Cardiac muscle cell (in vitro differentiated cells and primary cell): Measurements from ENCODE around the gene SFT2D2. TPM values are rescaled to one million over a fixed set of nuclear protein-coding genes. Genes with fewer than 3 reads are reported as not detected.
"Not testable (repeated sequence)": the region's sequence is repeated elsewhere in the genome, so short reads cannot be mapped to it uniquely, and the experiment has no call there.

Source experiments
- DNase-seq, 2 donors: peaks; one replicate each; pipeline versions ENCODE4 v3.0.0 to v3.0.0-alpha.2; 2010 to 2017; ENCODE audit warnings: low read depth in 1 of 2, low spot score in 1 of 2
- H3K27ac ChIP-seq: fragments of 200-600 bp; sonication (generic); 2 replicates; pipeline ENCODE4 v1.5.1; 2016
- H3K27me3 ChIP-seq: fragments of 200-600 bp; sonication (generic); 2 replicates; pipeline ENCODE4 v1.6.0; 2016; ENCODE audit warnings: control low read depth
- H3K36me3 ChIP-seq: fragments of 200-600 bp; sonication (generic); 2 replicates; pipeline ENCODE4 v1.5.1; 2016; ENCODE audit warnings: control low read depth
- H3K4me1 ChIP-seq: fragments of 200-600 bp; sonication (generic); 2 replicates; pipeline ENCODE4 v1.8.1; 2017; ENCODE audit warnings: low read depth, mild to moderate bottlenecking, mixed run types
- H3K4me3 ChIP-seq: fragments of 200-600 bp; sonication (generic); 2 replicates; pipeline ENCODE4 v1.5.1; 2016; ENCODE audit warnings: mild to moderate bottlenecking
- H3K9me3 ChIP-seq: fragments of 200-600 bp; sonication (generic); 2 replicates; pipeline ENCODE4 v1.5.1; 2017; ENCODE audit warnings: low read depth, mild to moderate bottlenecking, control low read depth
- CTCF ChIP-seq: IDR thresholded peaks from 2 replicates; pipeline ENCODE4 v1.5.1; 2012; ENCODE audit warnings: low read depth, mild to moderate bottlenecking, low read length
- polyA plus RNA-seq: library from polyadenylated mRNA; unstranded; fragments of >200 nt; fragmentation: Nextera tagmentation; extraction: Ambion mirVana; gene quantifications from 2 replicates; pipeline ENCODE4 v1.2.1, GENCODE V29; 2016
- total RNA-seq: library from RNA; depleted of rRNA; stranded (reverse); fragments of >200 nt; gene quantifications from 2 replicates; pipeline ENCODE4 v1.2.3, GENCODE V29; 2016

SFT2D2 gene
- total and polyA plus RNA-seq, 2 experiments from 2014 or later: 20.7 to 25.6 TPM

GRCh38 chr1:168206111-168206510 lies 19.7 kb upstream of the SFT2D2 start:
- H3K36me3 ChIP-seq: peaks cover 2% of the 10 kb centered on the region
- no peaks in the 10 kb centered on the region for H3K27me3 ChIP-seq
- no peak for TF ChIP-seq CTCF
- H3K4me3 ChIP-seq: no peak overlapping the region
- no peaks in the 10 kb centered on the region for H3K9me3 ChIP-seq
- DNase-seq: no peak
- H3K4me1 ChIP-seq: no peaks in the 10 kb centered on the region
- no peak overlapping the region for H3K27ac ChIP-seq

- DNase-seq, H3K9me3 ChIP-seq, H3K27me3 ChIP-seq, H3K4me3 ChIP-seq, H3K27ac ChIP-seq, H3K4me1 ChIP-seq, H3K36me3 ChIP-seq: not testable (repeated sequence)
Measured at GRCh38 chr1:168207673-168208072, 18.1 kb upstream of the SFT2D2 start.

GRCh38 chr1:168210312-168210711 lies 15.5 kb upstream of the SFT2D2 start:
- TF ChIP-seq CTCF: no peak
- no peak for DNase-seq
- Histone ChIP-seq H3K27me3 (no peaks in the 10 kb centered on the region), H3K36me3 (no peaks in the 10 kb centered on the region), H3K4me1 (no peaks in the 10 kb centered on the region), H3K27ac (no peak overlapping the region), H3K4me3 (no peak overlapping the region), H3K9me3 (no peaks in the 10 kb centered on the region)

- no peaks in the 10 kb centered on the region for H3K9me3 ChIP-seq
- H3K27ac ChIP-seq: no peak overlapping the region
- DNase-seq: no peak
- H3K4me3 ChIP-seq: no peak overlapping the region
- H3K36me3 ChIP-seq: no peaks in the 10 kb centered on the region
- no peaks in the 10 kb centered on the region for H3K27me3 ChIP-seq
- no peaks in the 10 kb centered on the region for H3K4me1 ChIP-seq
- no peak for TF ChIP-seq CTCF
Measured at GRCh38 chr1:168213349-168213748, 12.5 kb upstream of the SFT2D2 start.

GRCh38 chr1:168216171-168216570 lies 9.6 kb upstream of the SFT2D2 start:
- no peak for TF ChIP-seq CTCF
- no peak overlapping the region for H3K27ac ChIP-seq
- no peak for DNase-seq
- no peak overlapping the region for H3K4me3 ChIP-seq
- H3K9me3 ChIP-seq: no peaks in the 10 kb centered on the region
- no peaks in the 10 kb centered on the region for H3K36me3 ChIP-seq
- H3K4me1 ChIP-seq: no peaks in the 10 kb centered on the region
- H3K27me3 ChIP-seq: no peaks in the 10 kb centered on the region

GRCh38 chr1:168217664-168218063 lies 8.1 kb upstream of the SFT2D2 start:
- Histone ChIP-seq H3K27ac (no peak overlapping the region), H3K36me3 (no peaks in the 10 kb centered on the region), H3K9me3 (no peaks in the 10 kb centered on the region), H3K4me3 (no peak overlapping the region), H3K27me3 (no peaks in the 10 kb centered on the region), H3K4me1 (no peaks in the 10 kb centered on the region)
- TF ChIP-seq CTCF: no peak
- DNase-seq: no peak
